GM10266 (cell line): Measurements from ENCODE around the gene IL13.
"Not testable (repeated sequence)": the region's sequence is repeated elsewhere in the genome, so short reads cannot be mapped to it uniquely, and the experiment has no call there.

ENCODE experiments used
- DNase-seq: peaks from one replicate; pipeline ENCODE4 v3.0.0; 2012; ENCODE audit errors: extremely low spot score
- TF ChIP-seq, protein P1 (sequence below): IDR thresholded peaks from 2 replicates; pipeline ENCODE4 v1.5.1; 2012; ENCODE audit warnings: mild to moderate bottlenecking, low read depth; ENCODE audit not compliant: control insufficient read depth, insufficient read depth; ENCODE audit errors: missing control alignments

The IL13 gene

GRCh38 chr5:132629230-132629944, 28.6 kb upstream of the IL13 start:
- TF ChIP-seq, protein P1, sequence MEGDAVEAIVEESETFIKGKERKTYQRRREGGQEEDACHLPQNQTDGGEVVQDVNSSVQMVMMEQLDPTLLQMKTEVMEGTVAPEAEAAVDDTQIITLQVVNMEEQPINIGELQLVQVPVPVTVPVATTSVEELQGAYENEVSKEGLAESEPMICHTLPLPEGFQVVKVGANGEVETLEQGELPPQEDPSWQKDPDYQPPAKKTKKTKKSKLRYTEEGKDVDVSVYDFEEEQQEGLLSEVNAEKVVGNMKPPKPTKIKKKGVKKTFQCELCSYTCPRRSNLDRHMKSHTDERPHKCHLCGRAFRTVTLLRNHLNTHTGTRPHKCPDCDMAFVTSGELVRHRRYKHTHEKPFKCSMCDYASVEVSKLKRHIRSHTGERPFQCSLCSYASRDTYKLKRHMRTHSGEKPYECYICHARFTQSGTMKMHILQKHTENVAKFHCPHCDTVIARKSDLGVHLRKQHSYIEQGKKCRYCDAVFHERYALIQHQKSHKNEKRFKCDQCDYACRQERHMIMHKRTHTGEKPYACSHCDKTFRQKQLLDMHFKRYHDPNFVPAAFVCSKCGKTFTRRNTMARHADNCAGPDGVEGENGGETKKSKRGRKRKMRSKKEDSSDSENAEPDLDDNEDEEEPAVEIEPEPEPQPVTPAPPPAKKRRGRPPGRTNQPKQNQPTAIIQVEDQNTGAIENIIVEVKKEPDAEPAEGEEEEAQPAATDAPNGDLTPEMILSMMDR = no peak
- DNase-seq = peak; percentile 47

DNA sequence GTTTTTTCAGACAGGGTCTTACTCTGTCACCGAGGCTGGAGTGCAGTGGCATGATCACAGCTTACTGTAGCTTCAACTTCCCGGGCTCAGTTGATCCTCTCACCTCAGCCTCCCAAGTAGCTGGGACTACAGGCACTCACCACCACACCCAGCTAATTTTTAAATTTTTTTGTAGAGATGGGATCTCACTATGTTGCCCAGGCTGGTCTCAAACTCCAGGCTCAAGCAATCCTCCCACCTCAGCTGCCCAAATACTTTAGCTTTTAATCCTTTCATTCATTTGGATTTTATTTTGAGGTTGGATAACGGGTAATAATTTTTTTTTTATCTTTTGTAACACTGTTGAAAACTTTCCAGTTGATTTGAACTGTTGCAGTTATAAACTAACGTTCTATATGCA, 24.4 kb upstream of the IL13 start:
- DNase-seq = not testable (repeated sequence)

DNA sequence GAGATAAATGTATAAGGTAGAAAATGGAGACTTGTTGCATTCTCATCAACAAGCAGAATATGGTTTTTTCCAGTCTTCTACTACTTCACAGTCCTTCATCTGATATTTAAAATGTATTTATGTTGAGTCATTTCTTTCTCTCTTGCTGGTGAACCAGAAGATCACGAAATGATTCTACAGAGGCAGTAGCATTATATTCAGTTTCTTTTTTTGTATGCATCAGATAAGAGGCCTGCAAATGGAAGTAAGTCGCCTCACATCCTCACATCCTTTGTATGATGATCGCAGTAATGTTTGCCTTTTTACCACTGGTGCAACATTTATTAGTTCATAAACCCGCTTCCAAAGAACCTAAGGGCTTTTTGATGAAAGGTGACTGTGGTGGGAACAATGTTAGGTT, 22.1 kb upstream of the IL13 start:
- DNase-seq = peak; percentile 48
- TF ChIP-seq, protein P1 = no peak

GRCh38 chr5:132637241-132637640, 20.7 kb upstream of the IL13 start:
- TF ChIP-seq, protein P1 = no peak
- DNase-seq = no peak

DNA sequence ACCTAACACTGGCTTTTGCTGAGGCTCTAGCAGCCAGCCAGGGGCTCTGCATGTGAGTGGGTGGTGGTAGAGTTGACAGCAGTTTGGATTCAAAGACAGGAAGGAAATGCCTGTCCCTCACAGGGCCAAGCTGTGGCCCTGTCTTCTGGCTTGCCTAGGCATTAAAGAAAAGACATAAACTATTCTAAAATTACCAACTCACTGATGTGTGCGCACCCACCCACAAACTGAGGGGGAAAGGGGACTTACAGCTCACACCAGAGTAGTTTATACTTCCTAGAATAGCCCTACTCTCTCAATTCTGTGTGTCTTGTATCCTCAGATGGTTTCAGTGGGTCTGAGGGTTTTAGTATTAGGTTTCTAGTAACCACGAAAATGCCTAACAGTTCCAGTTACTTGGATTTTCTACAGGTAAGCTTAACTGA, 18.3 kb upstream of the IL13 start:
- TF ChIP-seq, protein P1 = no peak
- peak; percentile 50 for DNase-seq

- TF ChIP-seq, protein P1 = no peak
- DNase-seq = no peak
These were observed 17.4 kb upstream of the IL13 start for GRCh38 chr5:132640613-132641012.

GRCh38 chr5:132641241-132641723, 16.7 kb upstream of the IL13 start:
- TF ChIP-seq, protein P1 = no peak
- DNase-seq = peak; percentile 56
